ENCODE measurements around the gene TRAPPC2L. TPM values are rescaled to one million over a fixed set of nuclear protein-coding genes. Genes with fewer than 3 reads are reported as not detected.

Gene TRAPPC2L
- total and polyA plus RNA-seq, 2 of the 13 experiments (the other 11 are each of a cell fraction or from before 2014, with no cell fraction given): 96.3 to 107 TPM

GRCh38 chr16:88809068-88809675, 47.8 kb upstream of the TRAPPC2L start (continued):
- TF ChIP-seq ARNTL (CRISPR knock-in tag; IDR thresholded peaks at IDR 0.05) (no peak), ZBTB7A (CRISPR knock-in tag; IDR thresholded peaks at IDR 0.05) (0 out of 2 replicates have a peak, but pooled peaks have one; percentile 12), ZNF44 (CRISPR knock-in tag; IDR thresholded peaks at IDR 0.05) (no peak), ZNF121 (CRISPR knock-in tag; IDR thresholded peaks at IDR 0.05) (no peak), EEA1 (CRISPR knock-in tag; IDR thresholded peaks at IDR 0.05; ENCODE audit: borderline replicate concordance) (0 out of 2 replicates have a peak, but pooled peaks have one; percentile 46), IRF2 (CRISPR knock-in tag; IDR thresholded peaks at IDR 0.05) (no peak), ZNF672 (CRISPR knock-in tag; IDR thresholded peaks at IDR 0.05) (no peak), XBP1 (CRISPR knock-in tag; IDR thresholded peaks at IDR 0.05) (no peak), CEBPG (CRISPR knock-in tag; IDR thresholded peaks at IDR 0.05) (no peak), ZNF256 (CRISPR knock-in tag; conservative IDR thresholded peaks at IDR 0.05) (no peak), ZNF18 (CRISPR knock-in tag; IDR thresholded peaks at IDR 0.05; ENCODE audit: insufficient replicate concordance) (no peak), ONECUT2 (CRISPR knock-in tag; IDR thresholded peaks at IDR 0.05) (no peak), ZNF234 (CRISPR knock-in tag; conservative IDR thresholded peaks at IDR 0.05) (no peak), SIN3B (IDR thresholded peaks at IDR 0.05; ENCODE audit: low read length) (no peak), ELF4 (CRISPR knock-in tag; IDR thresholded peaks at IDR 0.05; ENCODE audit: borderline replicate concordance) (no peak), TCF12 (IDR thresholded peaks at IDR 0.05) (no peak), TCF12 (CRISPR knock-in tag; IDR thresholded peaks at IDR 0.05) (no peak), AHDC1 (CRISPR knock-in tag; IDR thresholded peaks at IDR 0.05; ENCODE audit: borderline replicate concordance) (no peak), ZBTB34 (CRISPR knock-in tag; IDR thresholded peaks at IDR 0.05) (no peak), HIC2 (CRISPR knock-in tag; IDR thresholded peaks at IDR 0.05; ENCODE audit: low read depth) (no peak)

Data from HepG2 (cell line).